ENCODE measurements around the gene ZNHIT2. TPM values are rescaled to one million over a fixed set of nuclear protein-coding genes. Genes with fewer than 3 reads are reported as not detected.

Gene ZNHIT2
- total and polyA plus RNA-seq, 2 experiments from 2014 or later, result 17.7 to 18.1 TPM

DNA sequence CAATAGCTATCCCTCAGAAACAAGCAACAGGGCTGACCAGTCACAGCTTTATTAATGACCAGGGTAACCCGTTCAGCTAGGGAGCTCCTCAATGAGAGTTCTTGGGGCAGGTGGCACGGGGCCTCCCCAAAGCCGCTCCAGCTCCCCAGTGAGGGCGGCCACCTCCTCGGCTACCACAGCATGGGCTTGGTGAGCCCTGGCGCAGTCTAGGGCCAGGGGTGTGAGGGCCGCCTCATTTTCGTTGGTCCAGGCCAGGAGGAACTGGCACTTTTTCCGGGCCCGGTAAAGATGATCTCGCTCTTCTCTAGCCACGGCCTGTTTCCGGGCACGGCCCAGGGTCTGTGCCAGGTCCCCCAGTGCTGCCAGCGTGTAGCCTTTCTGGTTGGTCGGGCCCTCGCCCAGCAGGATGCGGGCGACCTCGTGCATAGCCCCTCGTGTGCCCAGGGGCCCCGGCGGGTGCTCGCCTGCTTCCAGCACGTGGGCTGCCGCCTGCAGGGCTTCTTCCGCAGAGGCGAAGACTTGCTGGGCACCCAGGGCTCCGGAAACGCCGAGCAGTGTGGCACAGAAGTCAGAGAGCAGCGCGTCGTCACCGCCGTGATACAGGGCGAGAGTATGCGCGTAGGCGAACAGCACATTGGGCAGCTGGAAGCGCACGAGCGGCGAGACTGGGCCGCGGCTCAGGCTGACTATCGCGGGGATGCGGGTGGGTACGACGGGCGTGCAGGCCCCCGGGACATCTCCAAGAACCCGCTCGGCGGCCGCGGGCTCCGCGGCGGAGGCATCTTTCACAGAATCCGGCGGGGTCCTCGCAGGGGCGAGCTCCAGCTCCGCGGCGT lies 913 bp downstream of the ZNHIT2 start:
- Histone ChIP-seq H3K9me2 (ENCODE audit: insufficient read depth) (no peaks in the 10 kb centered on the region), H3K4me3 (peak overlapping the region; percentile 82), H3K27ac (ENCODE audit: low read depth) (peak overlapping the region; percentile 85), H3K4me1 (ENCODE audit: insufficient read depth) (peaks cover 12% of the 10 kb centered on the region), H2AFZ (no peak overlapping the region), H3K4me2 (peak overlapping the region; percentile 92), H4K20me1 (replicated peaks; ENCODE audit: insufficient read depth) (peaks cover 12% of the 10 kb centered on the region), H3F3A (replicated peaks; ENCODE audit: low read depth) (peaks cover 38% of the 10 kb centered on the region), H3K27me3 (ENCODE audit: insufficient read depth) (no peaks in the 10 kb centered on the region), H3K36me3 (ENCODE audit: insufficient read depth) (peaks cover 18% of the 10 kb centered on the region), H3K79me2 (replicated peaks; ENCODE audit: insufficient read depth) (peaks cover 29% of the 10 kb centered on the region)
- H3K4me3 Mint-ChIP-seq, result peak overlapping the region; percentile 92
- H3K27ac Mint-ChIP-seq, result peak overlapping the region; percentile 98
- DNase-seq (ENCODE audit: low spot score) (peak; percentile 67), ATAC-seq (peak; percentile 7)
- peaks cover 30% of the 10 kb centered on the region for H3K4me1 Mint-ChIP-seq
- H3K9me3 Mint-ChIP-seq, result peaks cover 2% of the 10 kb centered on the region; the same call in 2 of the 3 replicates
- TF ChIP-seq EZH2 (IDR thresholded peaks at IDR 0.05; ENCODE audit: low read depth, unreplicated experiment), result no peak
- peak; percentile 67 for TF ChIP-seq POLR2AphosphoS5 (IDR thresholded peaks at IDR 0.05; ENCODE audit: low read depth)
- TF ChIP-seq, protein P1, sequence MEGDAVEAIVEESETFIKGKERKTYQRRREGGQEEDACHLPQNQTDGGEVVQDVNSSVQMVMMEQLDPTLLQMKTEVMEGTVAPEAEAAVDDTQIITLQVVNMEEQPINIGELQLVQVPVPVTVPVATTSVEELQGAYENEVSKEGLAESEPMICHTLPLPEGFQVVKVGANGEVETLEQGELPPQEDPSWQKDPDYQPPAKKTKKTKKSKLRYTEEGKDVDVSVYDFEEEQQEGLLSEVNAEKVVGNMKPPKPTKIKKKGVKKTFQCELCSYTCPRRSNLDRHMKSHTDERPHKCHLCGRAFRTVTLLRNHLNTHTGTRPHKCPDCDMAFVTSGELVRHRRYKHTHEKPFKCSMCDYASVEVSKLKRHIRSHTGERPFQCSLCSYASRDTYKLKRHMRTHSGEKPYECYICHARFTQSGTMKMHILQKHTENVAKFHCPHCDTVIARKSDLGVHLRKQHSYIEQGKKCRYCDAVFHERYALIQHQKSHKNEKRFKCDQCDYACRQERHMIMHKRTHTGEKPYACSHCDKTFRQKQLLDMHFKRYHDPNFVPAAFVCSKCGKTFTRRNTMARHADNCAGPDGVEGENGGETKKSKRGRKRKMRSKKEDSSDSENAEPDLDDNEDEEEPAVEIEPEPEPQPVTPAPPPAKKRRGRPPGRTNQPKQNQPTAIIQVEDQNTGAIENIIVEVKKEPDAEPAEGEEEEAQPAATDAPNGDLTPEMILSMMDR (conservative IDR thresholded peaks at IDR 0.05; ENCODE audit: low read depth in 2 of 2), result no peak
- TF ChIP-seq STAT1 (IDR thresholded peaks at IDR 0.05; ENCODE audit: unreplicated experiment), result no peak
- no peak for TF ChIP-seq NANOG (IDR thresholded peaks at IDR 0.05; ENCODE audit: borderline replicate concordance)
- TF ChIP-seq ZNF331 (CRISPR knock-in tag; IDR thresholded peaks at IDR 0.05; ENCODE audit: low read depth), result no peak
- TF ChIP-seq EZH2phosphoT487 (IDR thresholded peaks at IDR 0.05; ENCODE audit: unreplicated experiment), result no peak
- no peak for TF ChIP-seq ETS1 (IDR thresholded peaks at IDR 0.05)
- peaks cover 60% of the 10 kb centered on the region for H3K36me3 Mint-ChIP-seq (ENCODE audit: low read depth)
- peaks cover 48% of the 10 kb centered on the region for H3K27me3 Mint-ChIP-seq (ENCODE audit: insufficient read depth, low read depth, poor library complexity)

- H3F3A ChIP-seq (replicated peaks; ENCODE audit: low read depth), result peaks cover 34% of the 10 kb centered on the region
- DNase-seq (ENCODE audit: low spot score) (no peak), ATAC-seq (no peak)
- peaks cover 49% of the 10 kb centered on the region for H3K36me3 Mint-ChIP-seq (ENCODE audit: low read depth)
- no peak overlapping the region; the same call in 1 of the 2 replicates for H3K4me2 ChIP-seq
- H3K4me1 ChIP-seq (ENCODE audit: insufficient read depth), result peaks cover 12% of the 10 kb centered on the region
- peaks cover 18% of the 10 kb centered on the region for H3K79me2 ChIP-seq (replicated peaks; ENCODE audit: insufficient read depth)
- H4K20me1 ChIP-seq (replicated peaks; ENCODE audit: insufficient read depth), result peaks cover 9% of the 10 kb centered on the region; the same call in 1 of the 2 replicates
- peaks cover 13% of the 10 kb centered on the region for H3K36me3 ChIP-seq (ENCODE audit: insufficient read depth)
- H3K9me3 Mint-ChIP-seq, result peaks cover 2% of the 10 kb centered on the region; the same call in 2 of the 3 replicates
- H3K27me3 Mint-ChIP-seq (ENCODE audit: insufficient read depth, low read depth, poor library complexity), result peaks cover 55% of the 10 kb centered on the region
- peak; percentile 30 for TF ChIP-seq POLR2AphosphoS5 (IDR thresholded peaks at IDR 0.05; ENCODE audit: low read depth)
- TF ChIP-seq EZH2phosphoT487 (IDR thresholded peaks at IDR 0.05; ENCODE audit: unreplicated experiment), result no peak
- H3K4me3 ChIP-seq, result no peak overlapping the region
- H3K9me2 ChIP-seq (ENCODE audit: insufficient read depth), result no peaks in the 10 kb centered on the region
- H2AFZ ChIP-seq, result no peak overlapping the region
- no peak overlapping the region for H3K27ac ChIP-seq (ENCODE audit: low read depth)
- H3K4me1 Mint-ChIP-seq, result peaks cover 30% of the 10 kb centered on the region
- H3K27ac Mint-ChIP-seq, result no peak overlapping the region
- peak overlapping the region; percentile 92 for H3K4me3 Mint-ChIP-seq
- no peaks in the 10 kb centered on the region for H3K27me3 ChIP-seq (ENCODE audit: insufficient read depth)
Measured at GRCh38 chr11:65115361-65116082, 2.0 kb downstream of the ZNHIT2 start.

Data from GM23338 (cell line).